CD4-positive, alpha-beta T cell treated with Interleukin-17A for 1 hour (primary cell): ENCODE results near the gene WDR27.

Experiments used
- DNase-seq: peaks from one replicate; pipeline ENCODE4 v3.0.0-alpha.2; 2020

Gene WDR27

DNA sequence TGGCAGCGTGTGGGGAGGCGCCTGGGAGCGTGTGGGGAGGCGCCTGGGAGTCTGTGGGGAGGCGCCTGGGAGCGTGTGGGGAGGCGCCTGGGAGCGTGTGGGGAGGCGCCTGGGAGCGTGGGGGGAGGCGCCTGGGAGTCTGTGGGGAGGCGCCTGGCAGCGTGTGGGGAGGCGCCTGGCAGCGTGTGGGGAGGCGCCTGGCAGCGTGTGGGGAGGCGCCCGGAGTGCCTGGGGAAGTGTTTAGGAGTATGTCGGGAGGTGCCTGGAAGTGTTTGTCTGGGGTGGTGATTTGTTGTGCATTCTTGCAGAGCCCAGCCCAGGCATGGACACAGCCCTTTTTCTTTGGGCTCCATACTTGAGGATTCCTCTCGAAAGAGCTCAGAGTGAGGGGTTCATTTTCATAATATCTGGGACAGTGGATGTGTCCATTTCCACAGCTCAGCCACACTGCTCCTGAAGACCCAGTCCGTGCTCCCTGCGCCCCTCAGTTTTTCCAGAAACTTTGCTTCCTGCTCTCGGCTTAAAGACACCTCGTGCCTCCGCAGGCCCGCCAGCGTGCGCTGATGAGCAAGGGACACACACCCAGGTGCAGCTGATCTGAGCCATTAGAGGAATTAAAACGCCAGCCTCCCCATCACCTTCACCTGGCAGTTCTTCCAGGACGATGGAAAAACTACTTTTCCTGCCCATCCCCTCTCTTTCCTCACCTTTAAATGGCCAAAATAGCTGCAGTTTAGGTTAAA is 276.0 kb downstream of the WDR27 start:
- no peak for DNase-seq

- DNase-seq: no peak
Measured at GRCh38 chr6:169424821-169425240, 277.0 kb downstream of the WDR27 start.

DNA sequence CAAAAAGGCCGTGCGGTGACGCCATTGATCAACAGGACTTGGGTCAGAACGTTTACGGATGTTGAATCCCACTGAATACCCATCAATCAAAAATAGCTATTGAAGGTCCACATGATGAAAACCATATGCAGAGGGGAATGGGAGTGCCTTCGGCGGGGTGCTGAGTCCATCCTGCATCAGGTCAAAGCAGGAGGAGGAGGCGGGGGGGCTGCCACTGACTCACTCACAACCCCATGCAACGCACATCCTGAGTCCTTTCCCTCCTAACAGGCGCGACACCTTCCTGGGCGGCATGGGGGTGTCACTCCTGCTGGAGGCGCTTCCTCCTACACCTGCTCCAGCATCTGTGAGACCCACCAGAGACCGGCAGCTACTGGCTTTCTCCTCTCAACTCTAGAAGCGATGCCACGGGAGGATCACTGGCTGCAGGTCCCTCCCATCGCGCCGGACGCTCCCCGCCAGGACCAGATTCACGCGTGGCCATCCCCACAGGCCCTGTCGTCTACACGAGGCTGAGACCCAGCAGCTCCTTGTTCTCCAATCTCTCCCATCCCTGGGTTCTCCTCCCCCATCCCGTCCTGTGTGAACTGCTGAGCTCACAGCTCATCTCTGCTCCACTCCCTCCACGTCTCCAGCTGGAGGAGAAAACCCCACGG is 277.6 kb downstream of the WDR27 start:
- no peak for DNase-seq

DNA sequence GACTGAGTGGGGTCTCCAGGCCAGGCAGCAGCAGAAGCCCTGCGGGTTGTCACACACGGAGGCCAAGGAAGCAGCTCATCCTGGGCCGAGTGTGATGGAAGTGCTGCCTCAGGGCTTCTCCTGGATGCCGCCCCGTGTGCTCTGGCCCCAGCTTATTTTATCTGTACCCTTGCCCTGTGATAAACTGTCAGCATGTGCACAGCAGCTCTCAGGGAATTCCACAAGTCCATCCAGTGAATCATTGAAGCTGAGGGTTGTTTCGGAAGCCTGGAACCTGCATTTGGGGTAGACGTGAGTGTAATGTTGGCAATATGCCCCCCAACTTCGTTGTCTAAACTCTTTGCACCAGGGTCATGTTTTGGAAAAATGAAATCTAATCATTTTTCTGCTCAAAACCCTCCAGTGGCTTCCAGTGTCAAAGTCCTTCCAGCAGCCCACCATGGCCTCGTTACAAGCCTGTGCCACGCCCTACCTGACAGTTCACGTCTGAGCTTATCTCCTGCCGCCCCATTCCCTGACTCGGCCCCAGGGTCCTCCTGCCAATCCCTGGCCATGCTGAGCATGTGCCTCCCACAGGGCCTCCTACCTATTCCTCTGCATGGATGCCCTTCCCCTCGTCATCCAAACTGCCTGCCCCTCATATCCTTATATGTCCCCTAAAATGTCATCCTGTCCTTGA is 280.1 kb downstream of the WDR27 start:
- DNase-seq: no peak

DNA sequence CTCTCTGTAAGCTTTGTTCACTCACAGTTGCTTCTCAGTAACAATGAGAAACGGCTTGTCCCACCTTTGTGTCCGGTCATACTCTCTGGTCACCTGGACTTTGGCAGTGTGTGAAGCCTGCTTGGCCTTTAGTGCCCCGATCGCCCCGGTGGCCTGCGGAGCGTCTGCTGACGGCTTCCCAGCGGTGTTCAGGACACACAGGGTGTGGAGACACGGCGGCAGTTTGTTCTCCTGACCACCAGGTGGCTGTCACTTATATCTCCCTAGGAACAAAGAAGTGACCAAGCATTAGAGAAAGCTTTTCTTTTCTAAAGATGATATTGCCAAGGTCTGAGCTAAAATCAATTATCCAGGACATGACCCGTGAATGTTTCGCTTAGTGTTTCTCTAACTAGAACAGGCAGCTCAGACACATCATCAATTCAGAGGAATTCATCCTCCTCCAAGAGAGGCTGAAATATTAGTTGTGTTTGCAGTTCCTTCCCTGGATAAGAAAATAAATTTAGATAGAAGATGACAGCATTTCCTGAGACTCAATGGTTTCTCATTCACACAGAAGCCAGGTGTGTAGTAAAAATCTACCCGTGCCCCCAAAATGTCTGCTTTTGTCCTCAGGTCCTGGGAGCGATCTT is 280.8 kb downstream of the WDR27 start:
- DNase-seq: no peak

GRCh38 chr6:169417101-169417500 is 284.7 kb downstream of the WDR27 start:
- DNase-seq: no peak

GRCh38 chr6:169416249-169416648 is 285.6 kb downstream of the WDR27 start:
- no peak for DNase-seq

DNA sequence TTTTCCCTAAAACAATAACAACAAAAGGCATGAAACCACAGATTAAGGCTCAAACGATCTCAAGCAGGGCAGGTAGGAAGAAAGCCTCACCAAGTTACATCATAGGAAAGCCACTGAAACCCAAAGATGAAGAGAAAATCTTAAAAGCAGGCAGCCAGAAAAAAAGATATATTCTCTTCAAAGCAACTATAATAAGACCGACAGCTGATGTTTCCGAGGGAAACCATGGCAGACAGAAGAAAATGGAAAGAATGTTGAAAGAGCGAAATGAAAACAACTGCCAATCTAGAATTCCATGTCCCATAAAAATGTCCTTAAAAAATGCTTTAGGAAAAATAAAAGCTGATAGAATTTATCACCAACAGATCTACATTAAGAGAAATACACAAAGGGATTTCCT is 286.6 kb downstream of the WDR27 start:
- DNase-seq: no peak

DNA sequence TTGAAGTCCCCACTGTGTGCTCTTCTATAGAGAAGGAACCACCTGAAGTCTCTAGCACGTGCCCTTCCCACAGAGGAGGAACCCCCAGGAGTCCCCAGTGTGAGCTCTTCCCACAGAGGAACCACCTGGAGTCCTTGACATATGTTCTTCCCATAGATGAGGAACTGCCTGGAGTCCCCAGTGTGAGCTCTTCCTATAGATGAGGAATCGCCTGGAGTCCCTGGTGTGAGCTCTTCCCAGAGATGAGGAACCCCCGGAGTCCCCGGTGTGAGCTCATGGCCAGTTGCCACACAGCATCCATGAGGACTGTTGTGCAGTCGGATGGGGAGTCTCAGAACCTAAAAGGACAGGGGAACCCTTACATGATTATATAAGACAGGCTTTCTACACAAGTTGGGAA is 290.1 kb downstream of the WDR27 start:
- no peak for DNase-seq

- no peak for DNase-seq
Measured at GRCh38 chr6:169411296-169411695, 290.5 kb downstream of the WDR27 start.

DNA sequence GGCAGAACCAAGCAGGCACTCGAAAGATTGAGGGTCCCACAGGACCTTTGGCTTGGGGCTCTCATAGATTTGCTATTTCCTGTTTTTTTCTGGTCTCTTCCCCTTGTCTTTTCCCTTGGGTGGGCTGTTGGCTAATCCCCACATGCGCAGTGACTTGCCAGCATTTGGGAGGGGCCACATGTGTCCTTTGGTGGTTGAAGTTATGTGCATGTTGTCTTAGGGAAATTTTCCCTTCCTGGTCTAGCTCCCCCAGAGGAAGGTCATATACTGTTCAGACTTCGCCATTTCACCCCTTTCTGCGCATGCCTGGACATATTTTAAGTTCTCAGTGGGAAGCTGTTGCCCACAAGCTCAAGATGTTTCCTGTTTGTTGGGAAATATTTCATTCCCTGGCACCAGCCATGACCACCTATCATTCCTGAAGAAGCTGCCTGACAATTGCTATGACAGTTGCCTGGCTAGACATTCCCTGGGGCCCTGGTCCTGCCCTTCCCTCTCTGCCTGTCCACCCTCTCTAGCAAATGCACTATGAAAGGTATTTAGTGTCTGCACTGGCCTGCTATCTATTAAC is 292.0 kb downstream of the WDR27 start:
- no peak for DNase-seq

DNA sequence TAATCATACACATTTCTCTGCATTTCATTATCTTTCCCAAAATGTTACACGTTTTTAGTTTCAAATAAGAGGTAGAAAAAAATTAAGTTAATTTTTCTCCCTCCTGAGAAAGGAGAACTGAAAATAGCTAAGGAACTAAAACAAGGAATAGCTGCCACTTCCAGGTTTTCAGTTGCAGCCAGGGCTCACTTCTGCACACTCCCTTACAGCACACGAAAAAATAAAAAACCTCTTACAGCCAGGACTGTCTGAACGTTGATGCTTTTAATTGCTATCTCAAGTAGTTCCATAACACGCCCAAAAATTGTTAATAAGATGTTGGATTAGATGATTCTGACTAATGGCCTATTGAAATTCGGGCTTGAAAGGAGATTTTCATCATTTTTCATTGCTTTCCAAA is 294.5 kb downstream of the WDR27 start:
- no peak for DNase-seq
